ENCODE data around the gene FAM135A. TPM values are rescaled to one million over a fixed set of nuclear protein-coding genes. Genes with fewer than 3 reads are reported as not detected.
"Not testable (repeated sequence)": the region's sequence is repeated elsewhere in the genome, so short reads cannot be mapped to it uniquely, and the experiment has no call there.

FAM135A gene
- total RNA-seq, 1 donor = 29.4 TPM

DNA sequence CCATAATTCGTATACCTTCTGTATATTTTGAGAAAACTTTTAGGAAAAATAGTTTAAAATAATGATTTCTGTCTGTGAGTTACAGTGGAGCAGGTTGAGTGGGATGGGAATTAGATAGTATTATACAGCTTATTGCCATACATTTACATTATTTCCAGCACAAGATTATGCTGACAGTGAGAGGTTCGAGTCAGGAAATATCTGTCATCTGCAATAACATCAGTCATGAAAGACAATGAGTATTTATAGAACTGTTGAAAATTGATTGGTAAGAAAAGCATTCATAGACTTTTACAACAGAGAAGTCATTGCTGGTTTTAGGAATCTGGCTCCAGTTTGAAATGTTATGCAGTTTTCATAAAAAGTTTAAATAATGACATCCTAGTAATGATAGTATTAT, 45.9 kb downstream of the FAM135A start:
- no peak for DNase-seq (ENCODE audit: low read depth)
- TF ChIP-seq CTCF (IDR thresholded peaks at IDR 0.05; ENCODE audit: insufficient read depth, low read depth, low read length) = no peak
- no peak overlapping the region for H3K4me3 ChIP-seq (ENCODE audit: low read depth, low read length)

DNA sequence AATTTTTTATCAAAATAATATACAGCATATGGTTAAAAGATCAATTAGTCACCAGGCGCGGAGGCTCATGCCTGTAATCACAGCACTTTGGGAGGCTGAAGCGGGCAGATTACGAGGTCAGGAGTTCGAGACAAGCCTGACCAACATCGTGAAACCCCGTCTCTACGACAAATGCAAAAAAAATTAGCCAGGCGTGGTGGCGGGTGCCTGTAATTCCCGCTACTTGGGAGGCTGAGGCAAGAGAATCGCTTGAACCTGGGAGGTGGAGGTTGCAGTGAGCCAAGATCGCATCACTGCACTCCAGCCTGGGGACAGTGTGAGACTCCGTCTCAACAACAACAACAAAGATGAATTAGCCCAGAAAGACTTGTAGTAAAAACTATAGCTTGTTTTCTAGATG, 46.4 kb downstream of the FAM135A start:
- H3K4me3 ChIP-seq (ENCODE audit: low read depth, low read length); DNase-seq (ENCODE audit: low read depth): not testable (repeated sequence)

DNA sequence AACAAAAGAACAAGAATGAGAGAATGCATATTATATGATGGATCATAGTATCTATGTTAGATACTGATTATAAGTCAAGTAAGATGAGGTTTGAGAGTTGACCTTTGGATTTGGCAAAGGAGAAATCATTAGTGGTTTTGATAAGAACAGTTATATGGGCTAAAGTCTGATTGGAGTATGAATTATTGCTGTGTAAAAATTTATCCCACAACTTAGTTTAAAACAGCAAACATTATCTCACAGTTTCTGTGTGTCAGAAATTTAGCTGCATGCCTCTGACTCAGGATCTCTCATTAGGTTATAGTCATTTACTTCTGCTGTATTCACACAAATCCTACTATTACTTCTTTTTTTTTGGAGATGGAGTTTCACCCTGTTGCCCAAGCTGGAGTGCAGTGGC, 56.7 kb downstream of the FAM135A start:
- no peak overlapping the region for H3K4me3 ChIP-seq (ENCODE audit: low read depth, low read length)
- no peak for DNase-seq (ENCODE audit: low read depth)
- no peak for TF ChIP-seq CTCF (IDR thresholded peaks at IDR 0.05; ENCODE audit: insufficient read depth, low read depth, low read length)

- not testable (repeated sequence) for DNase-seq (ENCODE audit: low read depth); H3K4me3 ChIP-seq (ENCODE audit: low read depth, low read length)
Observed at GRCh38 chr6:70470510-70470909, 57.2 kb downstream of the FAM135A start.

DNA sequence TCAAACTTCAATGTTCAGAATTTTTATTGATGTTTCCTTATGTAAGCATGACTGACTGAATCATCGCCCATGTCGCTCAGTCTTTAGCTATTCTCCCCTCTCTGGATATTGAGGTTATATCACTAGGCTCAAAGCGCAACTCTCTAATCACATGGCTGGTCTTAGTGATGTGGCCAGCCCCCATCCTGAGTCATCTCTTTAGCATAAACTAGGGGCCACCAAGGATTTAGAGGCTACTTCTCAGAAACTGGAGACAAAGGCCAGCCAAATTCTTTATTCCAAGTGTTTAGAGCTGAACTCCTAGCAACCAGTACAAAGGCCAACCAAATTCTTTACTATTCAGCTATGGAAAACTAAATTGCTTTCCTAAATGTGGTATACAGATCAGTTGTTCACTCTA, 61.4 kb downstream of the FAM135A start:
- peak; percentile 10 for DNase-seq (ENCODE audit: low read depth)
- H3K4me3 ChIP-seq (ENCODE audit: low read depth, low read length) = no peak overlapping the region
- no peak for TF ChIP-seq CTCF (IDR thresholded peaks at IDR 0.05; ENCODE audit: insufficient read depth, low read depth, low read length)

DNA sequence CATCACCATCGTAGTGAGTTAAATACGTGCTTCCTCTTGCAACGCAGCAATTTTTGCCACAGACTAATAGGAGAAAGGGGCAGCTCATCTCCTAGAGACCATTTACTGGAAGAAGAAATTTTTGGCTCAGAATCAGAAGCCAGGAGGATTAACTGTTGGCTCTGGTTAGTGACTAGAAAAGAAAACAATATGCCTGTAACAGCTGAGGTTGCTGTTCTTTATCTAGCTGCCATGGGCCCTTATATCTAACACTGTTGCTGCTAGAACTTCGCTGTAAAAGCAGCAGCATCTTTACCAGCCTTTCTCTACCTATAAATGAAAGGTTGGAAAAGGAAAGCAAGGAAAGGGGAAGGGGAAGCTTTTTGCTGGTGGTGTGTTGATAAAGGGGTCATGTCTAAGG, 65.9 kb downstream of the FAM135A start:
- no peak overlapping the region for H3K4me3 ChIP-seq (ENCODE audit: low read depth, low read length)
- peak; percentile 88 for DNase-seq (ENCODE audit: low read depth)
- TF ChIP-seq CTCF (IDR thresholded peaks at IDR 0.05; ENCODE audit: insufficient read depth, low read depth, low read length) = no peak

GRCh38 chr6:70486638-70487037, 73.3 kb downstream of the FAM135A start:
- DNase-seq (ENCODE audit: low read depth); H3K4me3 ChIP-seq (ENCODE audit: low read depth, low read length): not testable (repeated sequence)

DNA sequence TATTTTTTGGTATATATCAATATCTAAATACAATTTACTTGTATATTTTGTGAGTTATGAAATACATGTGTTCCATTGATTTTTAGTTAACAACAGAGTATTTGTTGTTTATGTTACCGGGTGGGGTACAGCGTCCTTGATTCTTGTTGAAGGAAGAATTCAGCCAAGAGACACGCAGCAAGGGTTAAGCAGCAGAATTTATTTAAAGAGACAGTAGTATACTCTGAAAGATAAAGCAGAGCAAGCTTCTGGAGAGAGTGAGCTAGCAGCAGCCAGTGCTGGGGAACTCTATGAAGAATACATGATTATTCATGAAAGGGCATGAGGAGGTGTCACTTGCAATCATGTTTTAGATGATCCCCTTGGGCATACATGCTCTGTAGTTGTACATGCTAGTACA, 76.1 kb downstream of the FAM135A start:
- no peak overlapping the region for H3K4me3 ChIP-seq (ENCODE audit: low read depth, low read length)
- no peak for DNase-seq (ENCODE audit: low read depth)
- no peak for TF ChIP-seq CTCF (IDR thresholded peaks at IDR 0.05; ENCODE audit: insufficient read depth, low read depth, low read length)

- H3K4me3 ChIP-seq (ENCODE audit: low read depth, low read length) = no peak overlapping the region
- no peak for TF ChIP-seq CTCF (IDR thresholded peaks at IDR 0.05; ENCODE audit: insufficient read depth, low read depth, low read length)
- no peak for DNase-seq (ENCODE audit: low read depth)
Observed at GRCh38 chr6:70494833-70495232, 81.5 kb downstream of the FAM135A start.

DNA sequence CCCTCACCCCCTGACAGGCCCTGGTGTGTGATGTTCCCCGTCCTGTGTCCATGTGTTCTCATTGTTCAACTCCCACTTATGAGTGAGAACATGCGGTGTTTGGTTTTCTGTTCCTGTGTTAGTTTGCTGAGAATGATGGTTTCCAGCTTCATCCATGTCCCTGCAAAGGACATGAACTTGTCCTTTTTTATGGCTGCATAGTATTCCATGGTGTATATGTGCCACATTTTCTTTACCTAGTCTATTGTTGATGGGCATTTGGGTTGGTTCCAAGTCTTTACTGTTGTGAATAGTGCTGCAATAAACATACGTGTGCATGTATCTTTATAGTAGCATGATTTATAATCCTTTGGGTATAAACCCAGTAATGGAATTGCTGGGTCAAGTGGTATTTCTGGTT, 82.5 kb downstream of the FAM135A start:
- not testable (repeated sequence) for DNase-seq (ENCODE audit: low read depth); H3K4me3 ChIP-seq (ENCODE audit: low read depth, low read length)

Data from fibroblast of villous mesenchyme (primary cell).